Myometrial cell (primary cell): ENCODE data around the gene RAB2B. TPM values are rescaled to one million over a fixed set of nuclear protein-coding genes. Genes with fewer than 3 reads are reported as not detected.

Source experiments
- total RNA-seq: library from RNA; depleted of rRNA; stranded (reverse); fragments of >200 nt; gene quantifications from 2 replicates; pipeline ENCODE4 v1.2.3, GENCODE V29; 2015

Gene RAB2B
- 21.4 and 39.2 TPM in 2 replicates for total RNA-seq

GRCh38 chr14:21476925-21477681 is at the start of gene RAB2B, which contains the start of gene TOX4:
RAB2B (minus strand) TSS chr14:21476959; CDS start chr14:21476872, 87 bp downstream.
TOX4 (plus strand) TSS chr14:21477195; CDS start chr14:21477279, 84 bp downstream.

DNA sequence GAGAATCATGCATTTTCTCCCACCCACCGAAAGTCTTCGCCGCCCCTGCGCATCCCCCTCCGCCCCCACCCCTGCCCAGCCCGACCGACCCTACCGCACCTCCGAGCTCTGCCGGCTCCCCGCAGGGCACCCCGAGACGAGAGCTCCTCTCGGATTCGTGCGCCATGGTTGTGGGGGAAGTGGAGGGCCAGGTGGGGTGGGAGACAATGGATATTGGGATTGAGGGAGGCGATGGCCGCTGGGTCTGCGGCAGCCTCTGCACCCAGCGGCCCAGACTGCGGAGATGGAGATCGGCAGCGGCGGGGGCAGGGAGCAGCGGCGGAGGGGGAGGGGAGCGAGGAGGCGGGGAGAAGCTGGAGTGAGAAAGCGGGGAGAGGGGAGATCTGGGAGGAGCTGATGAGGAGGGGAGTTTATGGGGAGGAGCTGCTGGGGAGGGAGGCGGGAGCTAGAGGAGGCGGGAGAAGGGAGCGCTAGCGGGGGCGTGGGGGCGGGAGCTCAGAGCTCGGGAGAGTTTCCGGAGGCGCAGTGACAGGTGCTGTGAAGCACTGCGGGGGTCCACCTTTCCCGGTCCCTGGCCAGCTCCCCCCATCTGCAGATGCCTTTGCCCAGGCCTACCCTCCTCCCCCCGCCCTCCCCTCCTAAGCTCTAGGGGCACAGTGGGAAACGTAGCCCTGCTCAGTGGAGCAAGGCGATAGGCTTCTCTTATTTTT is 49.4 kb upstream of the RAB2B start, which contains the start of gene SALL2:
SALL2 (minus strand) TSS at position 385 of the 710 bp plus-strand sequence; CDS start at position 166, 219 bp downstream.

GRCh38 chr14:21510735-21511657 is 34.2 kb upstream of the RAB2B start, which contains the start of gene METTL3:
METTL3 (minus strand) TSS chr14:21511340; CDS start chr14:21511223, 117 bp downstream.

GRCh38 chr14:21455912-21456667 is 20.7 kb downstream of the RAB2B start, which contains the start of gene CHD8:
CHD8 (minus strand) TSS chr14:21456123; CDS start chr14:21431643, 24,480 bp downstream.

Other genes with a start within 250 kb of the RAB2B start
- 976 and 1,073 TPM in 2 replicates for gene HNRNPC, start 207.5 kb downstream of the RAB2B start, total RNA-seq
- gene RPGRIP1, start 196.9 kb downstream of the RAB2B start, total RNA-seq = not detected in 2 replicates
- 55.6 and 62.3 TPM in 2 replicates for gene SUPT16H, start 92.9 kb downstream of the RAB2B start, total RNA-seq
- gene CHD8, start 20.8 kb downstream of the RAB2B start, total RNA-seq = 34.0 and 38.8 TPM in 2 replicates
- 18.7 and 29.4 TPM in 2 replicates for gene TOX4, start 236 bp upstream of the RAB2B start, total RNA-seq
- 49.4 and 51.6 TPM in 2 replicates for gene METTL3, start 34.4 kb upstream of the RAB2B start, total RNA-seq
- gene SALL2, start 49.4 kb upstream of the RAB2B start, total RNA-seq = 7.2 and 8.7 TPM in 2 replicates
- gene OR10G3, start 103.1 kb upstream of the RAB2B start, total RNA-seq = not detected in 2 replicates
- gene OR10G2, start 158.0 kb upstream of the RAB2B start, total RNA-seq = not detected in 2 replicates
- gene OR4E2, start 176.9 kb upstream of the RAB2B start, total RNA-seq = not detected in 2 replicates
- gene OR4E1, start 196.9 kb upstream of the RAB2B start, total RNA-seq = not detected in 2 replicates